Activated CD8-positive, alpha-beta memory T cell treated with anti-CD3 and anti-CD28 coated beads, Interleukin-2, amount 10 ng/mL, durations not matched to agents 7 days and 5 days (primary cell): ENCODE results near the gene FAM184B. TPM values are rescaled to one million over a fixed set of nuclear protein-coding genes. Genes with fewer than 3 reads are reported as not detected.
A peak's percentile ranks its signal among the peaks of the same experiment; 100 is the strongest.

Experiments
- ATAC-seq: fragments of 150-1000 bp; cut with Tn5 transposase; one replicate; pipeline ENCODE4 v1.10.0; 2021; ENCODE audit warnings: moderate library complexity
- CTCF ChIA-PET: fragments of 350-600 bp; sonication (Branson Sonifier 250); formaldehyde crosslinking; loops from one replicate; lab custom pipeline; 2021; ENCODE audit warnings: antibody characterized with exemption; lab: Charles Lee
- DNase-seq: peaks from one replicate; pipeline ENCODE4 v3.0.0-alpha.2; 2020
- H3K27ac Mint-ChIP-seq: one replicate; pipeline ENCODE4 v1.8.0; 2021; ENCODE audit warnings: mild to moderate bottlenecking, mixed read lengths
- H3K27me3 Mint-ChIP-seq: one replicate; pipeline ENCODE4 v1.8.0; 2021; ENCODE audit warnings: mixed read lengths
- H3K36me3 Mint-ChIP-seq: one replicate; pipeline ENCODE4 v1.8.0; 2021; ENCODE audit warnings: mild to moderate bottlenecking, mixed read lengths
- H3K4me1 Mint-ChIP-seq: one replicate; pipeline ENCODE4 v1.8.0; 2021; ENCODE audit warnings: mixed read lengths
- H3K4me3 Mint-ChIP-seq: one replicate; pipeline ENCODE4 v1.8.0; 2021; ENCODE audit warnings: mild to moderate bottlenecking, moderate library complexity, mixed read lengths
- H3K9me3 Mint-ChIP-seq: one replicate; pipeline ENCODE4 v1.8.0; 2022; ENCODE audit warnings: low read depth, mixed read lengths
- total RNA-seq, 2 experiments: library from RNA; stranded (reverse); gene quantifications; one replicate each; pipeline ENCODE4 v1.2.3, GENCODE V29; 2021

The FAM184B gene
- total RNA-seq, 2 experiments from 2014 or later = 0.02 TPM; not detected in 1

DNA sequence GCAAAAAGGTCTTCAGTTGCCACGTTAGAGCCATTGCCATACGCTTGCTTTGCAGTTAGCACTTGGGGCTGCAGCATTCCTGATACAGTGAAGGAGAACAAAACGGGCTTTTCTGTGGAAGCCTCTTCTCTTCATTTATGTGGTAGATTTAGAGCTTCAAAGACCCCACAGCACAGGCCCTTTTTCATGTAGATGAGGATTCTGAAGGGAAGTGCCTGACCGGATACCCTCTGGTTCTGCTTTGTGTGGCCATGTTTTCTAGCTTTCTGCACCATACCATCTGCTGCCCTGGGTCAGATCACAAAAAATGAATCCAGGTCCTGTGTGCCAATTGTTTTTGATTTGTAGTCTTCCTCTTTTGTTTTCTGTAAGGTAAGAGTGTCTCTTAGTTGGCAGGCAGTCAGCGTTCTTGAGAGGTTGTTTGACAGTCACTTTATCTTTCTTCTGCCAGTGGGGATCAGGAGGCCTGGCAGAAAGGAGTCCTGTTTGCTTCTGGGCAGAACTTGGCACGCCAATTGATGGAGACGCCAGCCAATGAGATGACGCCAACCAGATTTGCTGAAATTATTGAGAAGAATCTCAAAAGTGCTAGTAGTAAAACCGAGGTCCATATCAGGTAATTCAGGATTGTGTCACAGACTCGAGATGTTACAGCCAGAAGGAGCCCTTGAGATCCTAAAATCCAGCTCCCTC lies 196.8 kb downstream of the FAM184B start:
- no peaks in the 10 kb centered on the region for H3K27me3 Mint-ChIP-seq
- no peak overlapping the region for H3K4me3 Mint-ChIP-seq
- H3K4me1 Mint-ChIP-seq = peaks cover 30% of the 10 kb centered on the region
- H3K27ac Mint-ChIP-seq = no peak overlapping the region
- H3K9me3 Mint-ChIP-seq = no peaks in the 10 kb centered on the region
- no peak for ATAC-seq
- no peak for DNase-seq
- CTCF ChIA-PET = interaction anchor here (0.6 to 1.2 kb wide), 3 partner anchors 35 to 849 kb away, joined by 3 read pairs; no protein-coding TSS in a partner anchor
- peaks cover 80% of the 10 kb centered on the region for H3K36me3 Mint-ChIP-seq

DNA sequence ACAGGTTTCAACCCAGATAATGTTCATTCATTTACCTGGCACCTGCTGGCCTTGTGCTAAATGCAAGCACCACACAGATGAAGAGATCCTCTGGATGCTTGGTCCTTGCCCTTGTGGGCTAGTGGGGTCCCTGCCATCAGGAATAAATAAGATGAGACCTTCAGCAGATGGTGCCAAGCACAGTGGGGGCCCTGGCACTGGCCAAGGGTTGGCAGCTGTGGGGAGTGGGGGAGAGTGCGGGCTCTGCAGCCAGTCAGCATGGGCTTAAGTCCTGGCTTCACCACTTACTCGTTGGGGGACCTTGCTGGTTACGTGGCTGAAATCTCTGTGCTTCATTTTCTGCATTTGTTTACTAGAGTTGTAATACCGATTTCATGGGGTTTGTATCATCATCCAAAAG lies 197.5 kb downstream of the FAM184B start:
- CTCF ChIA-PET = interaction anchor here (1.2 kb wide), 1 partner anchor 52 kb away, joined by 3 read pairs; no protein-coding TSS in a partner anchor

DNA sequence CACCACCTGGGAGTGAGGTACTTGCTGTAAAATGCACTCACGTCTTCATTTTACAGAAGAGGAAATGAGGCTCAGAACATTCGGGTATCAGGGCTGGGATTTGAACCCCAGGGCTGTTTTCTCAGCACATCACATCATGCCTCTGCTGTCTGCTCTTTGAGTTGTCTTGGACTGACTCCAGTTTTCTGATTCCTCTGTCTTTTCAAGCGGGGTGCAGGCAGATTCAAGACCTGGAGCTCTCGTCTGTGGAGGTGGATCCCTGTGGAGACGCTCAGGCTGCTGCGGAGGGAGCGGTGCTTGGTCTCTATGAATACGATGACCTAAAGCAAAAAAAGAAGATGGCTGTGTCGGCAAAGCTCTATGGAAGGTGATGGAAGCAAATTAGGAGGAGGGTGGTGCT lies 198.1 kb downstream of the FAM184B start:
- no peaks in the 10 kb centered on the region for H3K9me3 Mint-ChIP-seq
- no peaks in the 10 kb centered on the region for H3K27me3 Mint-ChIP-seq
- CTCF ChIA-PET = no interaction called here
- peaks cover 83% of the 10 kb centered on the region for H3K36me3 Mint-ChIP-seq
- peaks cover 39% of the 10 kb centered on the region for H3K4me1 Mint-ChIP-seq
- ATAC-seq = no peak
- no peak for DNase-seq
- no peak overlapping the region for H3K4me3 Mint-ChIP-seq
- H3K27ac Mint-ChIP-seq = no peak overlapping the region

More for the DNA sequence above, 197.5 kb downstream of the FAM184B start:
- H3K27ac Mint-ChIP-seq = no peak overlapping the region
- peaks cover 83% of the 10 kb centered on the region for H3K36me3 Mint-ChIP-seq
- H3K4me3 Mint-ChIP-seq = no peak overlapping the region
- DNase-seq = no peak
- H3K4me1 Mint-ChIP-seq = peaks cover 36% of the 10 kb centered on the region
- no peak for ATAC-seq
- H3K27me3 Mint-ChIP-seq = no peaks in the 10 kb centered on the region
- no peaks in the 10 kb centered on the region for H3K9me3 Mint-ChIP-seq

DNA sequence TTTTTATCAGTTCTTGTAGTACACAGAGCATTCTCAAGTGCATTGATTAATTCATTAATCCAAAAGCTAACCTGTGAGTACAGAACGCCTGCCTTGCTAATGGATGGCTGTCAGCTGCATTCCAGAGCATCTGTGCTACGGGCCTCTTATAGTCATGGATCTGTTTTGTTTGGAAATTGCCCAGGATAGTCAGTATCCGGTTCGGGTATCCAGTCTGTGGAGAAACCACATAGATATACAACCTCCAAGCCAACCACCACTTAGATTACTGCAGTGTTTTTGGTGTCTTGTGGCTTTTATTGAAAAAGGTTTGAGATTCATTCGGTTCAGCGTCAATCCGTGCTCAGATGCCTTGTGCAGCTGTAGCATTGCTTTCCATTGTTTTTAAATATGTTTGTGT lies 200.5 kb downstream of the FAM184B start:
- ATAC-seq (no peak), DNase-seq (no peak)
- Mint-ChIP-seq H3K9me3 (no peaks in the 10 kb centered on the region), H3K27me3 (no peaks in the 10 kb centered on the region), H3K4me1 (peaks cover 44% of the 10 kb centered on the region), H3K4me3 (no peak overlapping the region), H3K36me3 (peaks cover 70% of the 10 kb centered on the region), H3K27ac (peak overlapping the region; percentile 40)
- CTCF ChIA-PET = no interaction called here

Other genes with a start within 250 kb of the FAM184B start
- gene LAP3, start 204.4 kb downstream of the FAM184B start, total RNA-seq = 100 to 1,000 TPM; 198 to 249 TPM
- gene MED28, start 167.0 kb downstream of the FAM184B start, total RNA-seq = 10 to 100 TPM; 53.4 to 56.3 TPM
- gene DCAF16, start 29.1 kb upstream of the FAM184B start, total RNA-seq = 10 to 100 TPM; 38.9 to 56.4 TPM
- gene NCAPG, start 29.4 kb upstream of the FAM184B start, total RNA-seq = 100 to 1,000 TPM in 1 of 2 experiments, 10 to 100 TPM in 1; 87.5 to 102 TPM
- 10 to 100 TPM; 13.8 to 20.9 TPM for gene LCORL, start 240.1 kb upstream of the FAM184B start, total RNA-seq